ENCODE measurements around the gene ZFP2. TPM values are rescaled to one million over a fixed set of nuclear protein-coding genes. Genes with fewer than 3 reads are reported as not detected.

The ZFP2 gene
- total and polyA plus RNA-seq, 11 donors, result 0.32 to 1.6 (median 1.2) TPM

DNA sequence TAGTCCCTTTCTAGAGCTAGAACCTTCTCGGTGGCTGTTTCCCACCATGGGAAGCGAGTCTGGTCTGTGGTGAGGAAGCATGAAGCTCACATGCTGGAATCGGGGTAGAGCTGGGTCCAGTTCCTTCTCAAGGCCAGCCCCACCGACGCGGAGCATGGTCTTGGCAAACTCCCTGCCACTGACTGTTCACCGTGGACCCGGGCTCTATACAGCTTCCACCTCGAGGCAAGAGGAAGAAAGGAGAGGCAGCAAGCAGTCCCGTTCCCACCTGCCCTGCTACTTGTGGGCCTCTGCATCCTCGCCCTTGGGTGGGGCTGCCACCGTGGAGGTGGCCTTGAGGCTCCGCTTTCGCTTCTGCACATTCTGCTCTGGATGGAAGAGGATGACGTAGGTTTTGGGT is 85.7 kb downstream of the ZFP2 start:
- WGBS, 4 donors, result 94 to 97% (median 96%) methylated on average over 10 to 15 of the region's 15 CpGs
- DNase-seq (no peak), ATAC-seq (no peak)
- Histone ChIP-seq H3K4me3 (no peak overlapping the region), H3K4me1 (no peaks in the 10 kb centered on the region), H3K27ac (no peak overlapping the region), H3K9me3 (peaks cover 0 to 98% (median 78%) of the 10 kb centered on the region in 12 donors), H3K27me3 (no peaks in the 10 kb centered on the region), H3K36me3 (peaks cover 0 to 26% (median 0%) of the 10 kb centered on the region in 9 donors)
- TF ChIP-seq, protein P1, sequence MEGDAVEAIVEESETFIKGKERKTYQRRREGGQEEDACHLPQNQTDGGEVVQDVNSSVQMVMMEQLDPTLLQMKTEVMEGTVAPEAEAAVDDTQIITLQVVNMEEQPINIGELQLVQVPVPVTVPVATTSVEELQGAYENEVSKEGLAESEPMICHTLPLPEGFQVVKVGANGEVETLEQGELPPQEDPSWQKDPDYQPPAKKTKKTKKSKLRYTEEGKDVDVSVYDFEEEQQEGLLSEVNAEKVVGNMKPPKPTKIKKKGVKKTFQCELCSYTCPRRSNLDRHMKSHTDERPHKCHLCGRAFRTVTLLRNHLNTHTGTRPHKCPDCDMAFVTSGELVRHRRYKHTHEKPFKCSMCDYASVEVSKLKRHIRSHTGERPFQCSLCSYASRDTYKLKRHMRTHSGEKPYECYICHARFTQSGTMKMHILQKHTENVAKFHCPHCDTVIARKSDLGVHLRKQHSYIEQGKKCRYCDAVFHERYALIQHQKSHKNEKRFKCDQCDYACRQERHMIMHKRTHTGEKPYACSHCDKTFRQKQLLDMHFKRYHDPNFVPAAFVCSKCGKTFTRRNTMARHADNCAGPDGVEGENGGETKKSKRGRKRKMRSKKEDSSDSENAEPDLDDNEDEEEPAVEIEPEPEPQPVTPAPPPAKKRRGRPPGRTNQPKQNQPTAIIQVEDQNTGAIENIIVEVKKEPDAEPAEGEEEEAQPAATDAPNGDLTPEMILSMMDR (IDR thresholded peaks at IDR 0.05), result no peak
- TF ChIP-seq POLR2A (IDR thresholded peaks at IDR 0.05), result no peak
- intact Hi-C loops (cut with DNase I), result no loop called here

Other genes with a start within 250 kb of the ZFP2 start
- gene ZNF354A, start 165.3 kb upstream of the ZFP2 start, total RNA-seq, result 10 to 100 TPM in 1 of 9 donors, 1 to 10 TPM in 8; 5.9 to 10.2 (median 7.2) TPM
- 1 to 10 TPM; 6.4 to 7.7 TPM for gene ZNF354A, start 165.3 kb upstream of the ZFP2 start, polyA plus RNA-seq
- gene ZNF354B, start 36.0 kb upstream of the ZFP2 start, total RNA-seq, result 10 to 100 TPM in 2 of 9 donors, 1 to 10 TPM in 7; 5.2 to 11.9 (median 7.6) TPM
- gene ZNF354B, start 36.0 kb upstream of the ZFP2 start, polyA plus RNA-seq, result 1 to 10 TPM; 3.5 to 5.3 TPM
- 1 to 10 TPM; 1.3 to 3.4 (median 1.8) TPM for gene ZNF454, start 45.3 kb downstream of the ZFP2 start, total RNA-seq
- gene ZNF454, start 45.3 kb downstream of the ZFP2 start, polyA plus RNA-seq, result 1 to 10 TPM; 1.5 to 1.8 TPM
- gene GRM6, start 99.4 kb downstream of the ZFP2 start, total RNA-seq, result not detected
- gene GRM6, start 99.4 kb downstream of the ZFP2 start, polyA plus RNA-seq, result under 1 TPM in 1 of 2 donors, not detected in 1; 0.04 TPM
- gene ZNF879, start 127.9 kb downstream of the ZFP2 start, total RNA-seq, result 1 to 10 TPM; 2.8 to 4.5 (median 3.3) TPM
- gene ZNF879, start 127.9 kb downstream of the ZFP2 start, polyA plus RNA-seq, result 1 to 10 TPM; 2.3 to 2.8 TPM
- gene ZNF354C, start 164.5 kb downstream of the ZFP2 start, total RNA-seq, result 1 to 10 TPM; 3.5 to 5.7 (median 4.1) TPM
- gene ZNF354C, start 164.5 kb downstream of the ZFP2 start, polyA plus RNA-seq, result 1 to 10 TPM; 1.3 to 1.9 TPM